ENCODE measurements around the gene ANKRD10.

GRCh38 chr13:110872034-110872767, 42.7 kb downstream of the ANKRD10 start:
- TF ChIP-seq CTCF (IDR thresholded peaks at IDR 0.05) (no peak), EP300 (IDR thresholded peaks at IDR 0.05) (no peak), POLR2AphosphoS5 (IDR thresholded peaks at IDR 0.05) (no peak), POLR2A (IDR thresholded peaks at IDR 0.05; ENCODE audit: low read depth) (no peak)
